HepG2 (cell line): Measurements from ENCODE around the gene SLC35A3. TPM values are rescaled to one million over a fixed set of nuclear protein-coding genes. Genes with fewer than 3 reads are reported as not detected.

Experiments
- ELF3 ChIP-seq: IDR thresholded peaks from 2 replicates; pipeline ENCODE4 v1.6.1; 2016; ENCODE audit warnings: missing genetic modification reagents, missing compliant biosample characterization
- FOXC1 ChIP-seq: sonication (generic); formaldehyde crosslinking; IDR thresholded peaks from 2 replicates; pipeline ENCODE4 v1.8.0; 2022; ENCODE audit warnings: mild to moderate bottlenecking, missing genetic modification reagents, borderline replicate concordance
- GATAD2A ChIP-seq: IDR thresholded peaks from 2 replicates; pipeline ENCODE4 v1.6.1; 2016
- GPBP1L1 ChIP-seq: sonication (generic); formaldehyde crosslinking; IDR thresholded peaks from 2 replicates; pipeline ENCODE4 v1.5.0; 2020; ENCODE audit warnings: mild to moderate bottlenecking, missing genetic modification reagents
- MZF1 ChIP-seq: sonication (generic); formaldehyde crosslinking; IDR thresholded peaks from 2 replicates; pipeline ENCODE4 v1.8.1; 2023; ENCODE audit warnings: mild to moderate bottlenecking, missing genetic modification reagents, borderline replicate concordance
- NFRKB ChIP-seq: fragments of 450-650 bp; IDR thresholded peaks from 2 replicates; pipeline ENCODE4 v1.6.1; 2017
- NR1H2 ChIP-seq: sonication (generic); formaldehyde crosslinking; IDR thresholded peaks from 2 replicates; pipeline ENCODE4 v1.8.1; 2022; ENCODE audit warnings: low read depth, missing genetic modification reagents, borderline replicate concordance
- NR2F6 ChIP-seq, 2 experiments: IDR thresholded peaks; 2 replicates each; pipeline ENCODE4 v1.6.1; 2016; ENCODE audit warnings: antibody characterized with exemption in 1 of 2, mild to moderate bottlenecking in 1 of 2
- PCBP2 ChIP-seq: fragments of 200-400 bp; formaldehyde crosslinking; optimal IDR thresholded peaks from 2 replicates; pipeline ENCODE3; 2018; ENCODE audit warnings: low read length, low read depth; ENCODE audit not compliant: poor library complexity, severe bottlenecking
- POGZ ChIP-seq: sonication (generic); formaldehyde crosslinking; IDR thresholded peaks from 2 replicates; pipeline ENCODE4 v1.4.0; 2020; ENCODE audit warnings: mild to moderate bottlenecking, missing genetic modification reagents
- POLR2A ChIP-seq, 2 experiments: IDR thresholded peaks; 2 replicates each; pipeline ENCODE4 v1.6.1; 2011; ENCODE audit warnings: low read depth in 2 of 2, low read length in 2 of 2, mild to moderate bottlenecking in 1 of 2, moderate library complexity in 1 of 2; ENCODE audit not compliant: insufficient read depth in 1 of 2
- RFXAP ChIP-seq: sonication (generic); formaldehyde crosslinking; IDR thresholded peaks from 2 replicates; pipeline ENCODE4 v1.4.0; 2020; ENCODE audit warnings: missing genetic modification reagents, borderline replicate concordance
- TAF1 ChIP-seq: sonication (generic); formaldehyde crosslinking; IDR thresholded peaks from 2 replicates; pipeline ENCODE4 v1.4.0; 2020; ENCODE audit warnings: missing genetic modification reagents
- TFE3 ChIP-seq: IDR thresholded peaks from 2 replicates; pipeline ENCODE4 v1.6.1; 2016
- XRCC5 ChIP-seq: fragments of 200-400 bp; formaldehyde crosslinking; optimal IDR thresholded peaks from 2 replicates; pipeline ENCODE3; 2017; ENCODE audit warnings: mild to moderate bottlenecking, low read length
- ZBTB20 ChIP-seq: sonication (generic); formaldehyde crosslinking; IDR thresholded peaks from 2 replicates; pipeline ENCODE4 v1.8.1; 2023; ENCODE audit warnings: missing genetic modification reagents, low read depth, mild to moderate bottlenecking, borderline replicate concordance
- ZGPAT ChIP-seq: IDR thresholded peaks from 2 replicates; pipeline ENCODE4 v1.6.1; 2016; ENCODE audit warnings: mild to moderate bottlenecking
- ZNF281 ChIP-seq: sonication (generic); formaldehyde crosslinking; IDR thresholded peaks from 2 replicates; pipeline ENCODE4 v1.4.0; 2020; ENCODE audit warnings: missing genetic modification reagents, borderline replicate concordance
- ZNF30 ChIP-seq: sonication (generic); formaldehyde crosslinking; IDR thresholded peaks from 2 replicates; pipeline ENCODE4 v1.5.0; 2020; ENCODE audit warnings: mild to moderate bottlenecking, missing genetic modification reagents
- ZNF343 ChIP-seq: sonication (generic); formaldehyde crosslinking; IDR thresholded peaks from 2 replicates; pipeline ENCODE4 v1.4.0; 2020; ENCODE audit warnings: mild to moderate bottlenecking, missing genetic modification reagents
- ZNF589 ChIP-seq: sonication (generic); formaldehyde crosslinking; conservative IDR thresholded peaks from 2 replicates; pipeline ENCODE4 v1.8.0; 2022; ENCODE audit warnings: mild to moderate bottlenecking, moderate library complexity, missing genetic modification reagents
- ZNF691 ChIP-seq: sonication (generic); formaldehyde crosslinking; IDR thresholded peaks from 2 replicates; pipeline ENCODE4 v1.4.0; 2020; ENCODE audit warnings: missing genetic modification reagents, low read depth, mild to moderate bottlenecking, borderline replicate concordance
- polyA plus RNA-seq, 8 experiments: library from polyadenylated mRNA; depleted of rRNA in 3 of 8; stranded (reverse) in 7 of 8; unstranded in 1 of 8; fragments of >200 nt; fragmentation: Illumina TruSeq in 4 of 8; extraction: Trizol in 4 of 8; gene quantifications; 2 replicates each; pipeline versions ENCODE4 v1.2.1 to v1.2.3, GENCODE V29; 2011 to 2016; ENCODE audit warnings: low read depth in 4 of 8, missing spikeins in 1 of 8, mixed read lengths in 1 of 8; ENCODE audit not compliant: insufficient read depth in 1 of 8
- total RNA-seq, 5 experiments: library from RNA; depleted of rRNA; stranded (reverse); fragments of >200 nt; fragmentation: Illumina TruSeq; extraction: Trizol; gene quantifications; 2 replicates each; pipeline ENCODE4 v1.2.3, GENCODE V29; 2016; ENCODE audit warnings: low read depth in 1 of 5

SLC35A3 gene
- total and polyA plus RNA-seq, 2 of the 13 experiments (the other 11 are each of a cell fraction or from before 2014, with no cell fraction given), result 11.2 to 24.9 TPM

- TF ChIP-seq MZF1 (no peak), ZNF30 (CRISPR knock-in tag) (peak; percentile 84; the same call in 1 of the 2 replicates), ZNF691 (peak; percentile 97), NR1H2 (CRISPR knock-in tag) (no peak; the same call in 1 of the 2 replicates), NR2F6 (IDR thresholded peaks at IDR 0.05) (no peak), NR2F6 (CRISPR knock-in tag; IDR thresholded peaks at IDR 0.05) (peak; percentile 61), PCBP2 (no peak), ELF3 (CRISPR knock-in tag) (peak; percentile 98), GATAD2A (CRISPR knock-in tag) (peak; percentile 71), TAF1 (peak; percentile 97), RFXAP (CRISPR knock-in tag) (peak; percentile 92), XRCC5 (peak; percentile 99), NFRKB (no peak), TFE3 (CRISPR knock-in tag) (peak; percentile 70; the same call in 1 of the 2 replicates), GPBP1L1 (no peak), ZNF281 (CRISPR knock-in tag) (peak; percentile 67; the same call in 1 of the 2 replicates), FOXC1 (CRISPR knock-in tag) (peak; percentile 98), ZNF589 (peak; percentile 95), POGZ (peak; percentile 99), ZBTB20 (CRISPR knock-in tag) (peak; percentile 83; the same call in 1 of the 2 replicates), ZNF343 (CRISPR knock-in tag) (peak; percentile 97), ZGPAT (peak; percentile 98), POLR2A (IDR thresholded peaks at IDR 0.05; ENCODE audit: insufficient read depth in 1 of 2, low read depth in 2 of 2, low read length in 2 of 2) (peak; percentile 72 to 75; a peak in 3 of 4 replicates)
These were observed at the start of gene SLC35A3 (continued) for GRCh38 chr1:99969729-99970621.
